Skin epidermis (tissue), 12 donors: Measurements from ENCODE around the gene KRT16.
"Not testable (repeated sequence)": the region's sequence is repeated elsewhere in the genome, so short reads cannot be mapped to it uniquely, and the experiment has no call there.

ENCODE experiments used
- H3K27ac ChIP-seq, 21 experiments: fragments of 200-600 bp; sonication (generic) in 11 of 21; one replicate each; pipeline ENCODE4 v1.5.0; 2020; ENCODE audit warnings: mild to moderate bottlenecking in 3 of 21, inconsistent platforms in 2 of 21, moderate library complexity in 2 of 21
- H3K4me3 ChIP-seq, 7 experiments: fragments of 200-600 bp; sonication (generic) in 2 of 7; one replicate each; pipeline ENCODE4 v1.5.0; 2020; ENCODE audit warnings: inconsistent platforms in 2 of 7, mild to moderate bottlenecking in 2 of 7, moderate library complexity in 1 of 7

KRT16 gene

DNA sequence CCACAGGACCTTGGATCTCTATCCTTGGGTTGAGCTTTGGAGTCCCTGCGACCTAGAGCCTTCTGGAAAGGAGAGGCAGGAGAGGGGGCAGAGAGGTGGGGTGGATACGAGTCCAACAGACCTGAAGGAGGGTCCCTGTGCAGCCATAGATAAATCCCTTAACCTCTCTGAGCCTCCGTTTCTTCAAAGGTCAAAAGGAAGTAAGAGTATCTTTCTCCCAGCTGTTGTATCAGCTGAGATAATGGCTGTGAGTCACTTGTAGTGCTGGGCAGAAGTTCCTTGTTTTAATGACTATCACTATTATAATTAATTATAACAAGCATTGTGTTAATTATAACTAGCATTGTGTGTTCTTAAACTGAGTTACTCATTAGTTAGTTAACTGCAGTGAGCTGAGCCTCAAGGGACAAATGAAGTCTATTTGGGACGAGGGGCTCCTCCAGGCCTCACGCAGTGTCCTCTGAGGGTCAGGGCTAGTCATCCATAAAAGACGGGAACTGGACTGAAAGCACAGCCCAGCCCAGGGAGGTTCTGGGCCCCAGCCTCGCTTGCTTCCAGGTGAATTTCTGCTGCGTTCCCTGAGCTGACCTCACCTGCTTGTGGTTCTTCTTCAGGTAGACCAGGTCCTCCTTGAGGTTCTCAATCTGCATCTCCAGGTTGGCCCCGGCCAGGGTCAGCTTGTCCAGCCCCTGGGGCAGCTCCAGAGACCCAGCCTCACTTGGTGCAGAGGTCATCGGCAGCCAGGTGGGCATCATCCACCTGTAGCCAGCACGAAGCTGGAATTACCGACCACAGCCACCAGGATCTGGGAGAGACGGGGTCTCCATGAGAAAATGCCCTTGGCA lies 17.5 kb upstream of the KRT16 start:
- H3K27ac ChIP-seq, result peak overlapping the region in 3 of 21 experiments; percentile 26 to 79 (median 59)
- H3K4me3 ChIP-seq, result no peak overlapping the region

DNA sequence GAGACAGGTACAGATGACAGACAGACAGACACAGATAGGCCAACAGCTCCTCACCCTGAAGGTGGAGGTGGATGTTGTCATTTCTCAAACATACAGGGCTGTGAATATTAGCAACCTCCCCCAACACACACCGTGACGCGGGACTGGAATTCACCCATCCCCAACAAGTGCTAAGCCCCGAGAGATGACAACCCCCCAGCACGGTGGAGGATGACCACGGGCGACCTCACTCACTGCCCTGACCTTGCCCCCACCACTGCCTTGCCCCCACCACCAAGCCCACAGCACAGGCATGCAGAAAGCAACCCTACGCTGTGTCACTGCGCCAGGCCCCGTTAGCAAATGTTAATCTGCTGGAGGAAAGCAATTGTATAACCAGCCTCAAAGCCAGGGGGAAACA lies 16.7 kb upstream of the KRT16 start:
- no peak overlapping the region for H3K4me3 ChIP-seq
- H3K27ac ChIP-seq, result peak overlapping the region in 6 of 21 experiments; percentile 26 to 79 (median 52)

DNA sequence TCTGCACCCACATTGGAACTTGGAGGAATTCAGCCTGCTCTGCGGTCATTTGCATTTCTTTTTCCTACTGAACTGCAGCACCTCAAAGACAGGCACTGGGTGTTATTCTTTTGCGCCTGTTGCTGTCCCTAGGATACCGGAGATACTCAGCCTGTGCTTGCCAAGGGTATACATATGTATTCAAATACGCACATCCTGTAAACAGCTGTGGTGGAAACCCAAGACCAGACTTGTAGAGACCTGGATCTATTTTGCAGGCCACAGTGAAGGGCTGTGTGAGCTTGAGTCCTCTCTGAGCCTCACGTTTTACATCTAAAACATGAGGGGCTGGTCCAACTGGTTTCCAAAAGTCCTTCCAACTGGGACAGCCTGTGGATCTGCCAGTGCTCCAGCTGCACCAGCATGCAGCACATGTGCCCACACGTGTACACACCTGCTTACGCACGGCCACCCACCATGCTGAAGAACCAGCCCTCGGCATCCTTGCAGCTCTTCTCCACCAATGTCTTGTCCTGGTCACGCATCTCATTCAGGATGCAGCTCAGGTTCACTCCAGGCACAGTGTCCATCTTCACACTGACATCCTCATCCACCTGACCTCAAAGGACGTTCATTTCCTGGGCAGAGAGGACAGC lies 16.2 kb upstream of the KRT16 start:
- H3K4me3 ChIP-seq, result not testable (repeated sequence)
- H3K27ac ChIP-seq, result peak overlapping the region in 13 of 21 experiments; percentile 13 to 83 (median 65)

- not testable (repeated sequence) for H3K4me3 ChIP-seq
- H3K27ac ChIP-seq, result peak overlapping the region in 13 of 21 experiments; percentile 13 to 83 (median 65)
Observed at GRCh38 chr17:41628073-41628370, 15.5 kb upstream of the KRT16 start.

DNA sequence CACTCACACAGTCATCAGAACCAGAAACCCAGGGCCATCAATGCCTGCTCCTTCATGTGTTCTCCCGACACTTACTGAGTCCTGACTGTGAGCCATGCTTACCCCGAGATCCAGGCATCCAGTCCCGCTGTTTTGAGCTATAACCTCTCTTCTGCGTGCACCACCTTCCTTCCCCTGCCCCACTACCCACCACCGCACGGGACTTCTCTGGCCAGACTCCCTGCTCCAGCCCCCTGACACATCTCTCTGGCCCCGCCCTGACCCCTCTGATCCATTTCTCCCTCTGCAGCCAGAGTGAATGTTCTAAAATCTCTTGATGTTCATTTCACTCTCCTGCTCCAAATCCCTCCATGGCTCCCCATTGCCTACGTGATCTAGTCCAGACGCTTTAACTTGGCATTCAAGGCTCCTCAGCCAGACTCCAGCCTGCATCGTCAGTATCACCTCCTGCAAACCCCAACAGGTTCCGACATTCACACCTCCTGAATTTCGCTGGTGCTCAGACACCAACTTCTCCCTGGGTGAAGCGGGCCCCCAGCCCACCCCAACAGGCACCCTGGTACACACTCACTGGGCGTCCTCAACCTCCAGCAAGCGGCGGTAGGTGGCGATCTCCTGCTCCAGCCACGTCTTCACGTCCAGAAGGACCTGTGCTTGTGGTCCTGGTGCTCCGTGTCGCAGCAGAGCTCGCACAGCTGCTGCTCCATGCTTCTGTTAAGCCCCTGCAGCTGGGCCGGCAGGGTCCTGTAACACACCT lies 14.9 kb upstream of the KRT16 start:
- Histone ChIP-seq H3K4me3 (no peak overlapping the region), H3K27ac (peak overlapping the region in 8 of 21 experiments; percentile 27 to 83 (median 68))

DNA sequence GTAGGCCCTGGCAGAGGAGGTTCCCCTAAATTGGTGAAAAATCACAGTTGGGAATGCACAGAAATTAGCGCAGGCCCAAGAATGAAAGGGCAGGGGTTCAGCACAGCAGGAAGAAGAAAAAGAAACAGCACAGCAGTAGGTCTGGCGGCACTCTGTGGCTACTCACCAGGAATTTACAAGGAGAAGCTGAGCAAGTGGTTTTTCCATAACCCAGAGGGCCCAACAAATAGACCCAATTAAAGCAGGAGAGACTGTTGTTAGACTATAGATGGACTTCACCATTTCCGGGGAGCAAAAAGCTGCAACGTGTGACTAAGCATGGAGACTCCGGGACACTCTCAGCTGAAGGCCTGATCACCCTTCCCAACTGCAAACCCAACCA lies 14.3 kb upstream of the KRT16 start:
- not testable (repeated sequence) for H3K4me3 ChIP-seq
- peak overlapping the region in 3 of 21 experiments; percentile 13 to 86 (median 51) for H3K27ac ChIP-seq

DNA sequence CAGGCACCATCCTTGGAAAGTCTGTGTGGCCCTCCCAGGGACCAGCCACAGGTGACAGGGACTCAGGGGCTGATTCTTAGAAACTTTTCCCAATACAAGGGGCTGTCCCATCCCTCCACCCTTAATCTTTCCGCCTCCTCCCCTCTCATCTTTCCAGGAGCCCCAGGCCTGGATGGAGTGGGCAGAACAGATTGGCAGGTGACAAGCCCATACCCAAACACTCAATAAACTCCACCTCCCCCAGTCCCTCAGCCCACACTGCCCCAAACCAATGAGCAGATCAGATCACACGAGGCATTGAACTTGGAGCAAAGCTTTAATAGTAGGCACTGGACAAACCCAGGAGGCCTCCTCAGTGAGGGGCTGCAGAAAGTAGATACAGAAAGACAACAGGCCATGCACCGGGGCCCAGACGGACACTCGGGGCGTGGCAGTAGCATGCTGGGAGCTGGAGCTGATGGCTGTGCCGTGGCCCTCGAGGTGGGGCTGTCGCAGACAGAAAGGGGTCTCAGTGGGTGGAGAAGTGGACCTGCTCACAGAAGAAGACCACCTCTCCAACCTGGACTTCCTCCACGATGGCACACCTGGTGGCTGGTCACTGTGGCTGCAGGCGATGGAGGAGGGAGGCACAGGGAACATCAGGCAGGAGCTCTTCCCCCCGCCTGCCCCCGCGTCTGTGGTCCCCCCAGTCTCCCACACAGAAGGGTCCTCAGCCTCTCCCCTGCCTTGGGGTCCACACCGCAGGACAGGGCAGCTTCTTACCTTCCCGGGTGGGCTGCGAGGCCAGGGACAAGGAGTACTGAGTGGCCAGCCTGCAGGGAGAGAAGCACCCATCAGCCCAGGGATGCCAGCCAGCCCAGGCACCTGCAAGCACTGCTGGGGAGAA lies 13.7 kb upstream of the KRT16 start:
- peak overlapping the region in 8 of 21 experiments; percentile 13 to 86 (median 58) for H3K27ac ChIP-seq
- not testable (repeated sequence) for H3K4me3 ChIP-seq

DNA sequence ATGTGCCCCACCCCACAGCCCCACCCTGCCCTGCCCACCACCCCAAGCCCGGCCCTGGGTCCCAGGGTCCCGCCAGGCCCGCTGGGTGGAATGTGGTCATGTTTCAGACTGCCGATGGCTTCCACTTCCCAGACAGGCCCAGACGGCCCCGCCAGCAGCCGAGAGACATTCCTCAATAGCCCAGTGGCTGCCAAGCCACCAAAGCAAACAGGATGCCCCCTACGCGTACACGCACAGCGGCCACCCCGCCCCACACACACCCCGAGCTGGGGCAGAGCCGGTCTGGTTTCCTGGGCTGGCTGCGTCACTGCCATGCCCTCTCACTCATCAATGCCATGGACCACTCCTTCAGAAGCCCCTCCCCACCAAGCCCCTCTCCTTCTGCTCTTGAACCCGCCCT lies 13.0 kb upstream of the KRT16 start:
- Histone ChIP-seq H3K4me3 (no peak overlapping the region), H3K27ac (peak overlapping the region in 13 of 21 experiments; percentile 28 to 90 (median 72))

GRCh38 chr17:41624208-41625101 lies 11.9 kb upstream of the KRT16 start, which contains the start of gene KRT17:
TSS of gene KRT17 (minus strand) at chr17:41624575. CDS start at chr17:41624509, 66 bp downstream.
- peak within 1 kb of the TSS; percentile 20 to 41 (median 33) for H3K4me3 ChIP-seq
- H3K27ac ChIP-seq, result peak within 1 kb of the TSS in 17 of 21 experiments; percentile 21 to 90 (median 72)

GRCh38 chr17:41623184-41623861 lies 10.8 kb upstream of the KRT16 start:
- Histone ChIP-seq H3K27ac (peak overlapping the region in 17 of 21 experiments; percentile 13 to 90 (median 68)), H3K4me3 (peak overlapping the region; percentile 20 to 41 (median 33))

DNA sequence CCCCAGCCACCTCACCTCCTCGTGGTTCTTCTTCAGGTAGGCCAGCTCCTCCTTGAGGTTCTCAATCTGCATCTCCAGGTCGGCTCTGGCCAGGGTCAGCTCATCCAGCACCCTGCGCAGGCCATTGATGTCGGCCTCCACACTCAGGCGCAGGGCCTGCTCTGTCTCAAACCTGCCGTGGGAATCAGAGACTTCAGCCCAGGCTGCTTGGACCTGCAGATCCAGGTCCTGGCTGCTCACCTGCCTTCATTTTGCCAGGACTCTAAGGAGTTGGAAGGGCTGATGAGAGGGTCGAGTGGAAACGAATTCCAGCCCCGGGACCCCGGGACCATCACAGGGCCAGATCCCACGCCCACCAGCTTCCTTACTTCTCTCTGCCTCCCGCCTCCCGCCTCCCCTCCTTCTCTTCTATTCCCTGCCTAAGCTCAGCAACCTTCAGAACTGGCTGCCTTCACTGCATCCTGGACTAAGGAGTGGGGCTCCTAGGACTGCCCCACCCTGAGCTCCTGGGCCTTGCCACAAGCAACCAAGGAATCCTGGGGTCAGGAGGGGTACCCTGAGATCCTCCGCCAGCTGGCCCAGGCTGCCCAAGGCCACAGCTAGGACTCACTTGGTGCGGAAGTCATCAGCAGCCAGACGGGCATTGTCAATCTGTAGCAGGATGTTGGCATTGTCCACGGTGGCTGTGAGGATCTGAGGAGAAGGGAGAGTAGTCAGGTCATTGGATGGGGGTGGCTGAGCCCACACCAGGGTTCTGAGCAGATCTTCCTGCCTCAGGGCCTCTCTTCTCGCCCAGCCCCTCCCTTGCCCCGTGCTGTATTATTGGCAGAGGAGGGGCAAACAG lies 10.0 kb upstream of the KRT16 start:
- peak overlapping the region; percentile 20 to 41 (median 33) for H3K4me3 ChIP-seq
- H3K27ac ChIP-seq, result peak overlapping the region in 15 of 21 experiments; percentile 13 to 90 (median 71)

GRCh38 chr17:41621916-41622315 lies 9.3 kb upstream of the KRT16 start:
- peak overlapping the region in 5 of 7 experiments; percentile 13 to 41 (median 38) for H3K4me3 ChIP-seq
- H3K27ac ChIP-seq, result peak overlapping the region in 7 of 21 experiments; percentile 24 to 90 (median 81)

DNA sequence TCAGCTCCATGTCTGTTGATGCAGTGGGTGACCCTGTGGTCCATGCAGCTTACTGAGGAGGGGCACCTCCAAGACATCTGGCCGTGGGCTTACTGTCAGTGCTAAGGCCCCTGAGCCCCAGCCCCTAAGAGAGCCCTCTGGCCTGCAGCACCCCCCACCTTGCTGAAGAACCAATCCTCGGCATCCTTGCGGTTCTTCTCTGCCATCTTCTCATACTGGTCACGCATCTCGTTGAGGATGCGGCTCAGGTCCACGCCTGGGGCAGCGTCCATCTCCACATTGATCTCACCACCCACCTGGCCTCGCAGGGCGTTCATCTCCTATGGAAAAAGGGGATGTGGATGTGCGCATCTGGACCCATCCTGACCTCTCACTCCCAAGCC lies 8.9 kb upstream of the KRT16 start:
- peak overlapping the region in 4 of 21 experiments; percentile 78 to 89 (median 83) for H3K27ac ChIP-seq
- H3K4me3 ChIP-seq, result peak overlapping the region in 2 of 7 experiments; percentile 38 to 41

- Histone ChIP-seq H3K27ac (peak overlapping the region in 4 of 21 experiments; percentile 78 to 89 (median 83)), H3K4me3 (peak overlapping the region in 2 of 7 experiments; percentile 38 to 41)
Observed at GRCh38 chr17:41620583-41621434, 8.2 kb upstream of the KRT16 start.

DNA sequence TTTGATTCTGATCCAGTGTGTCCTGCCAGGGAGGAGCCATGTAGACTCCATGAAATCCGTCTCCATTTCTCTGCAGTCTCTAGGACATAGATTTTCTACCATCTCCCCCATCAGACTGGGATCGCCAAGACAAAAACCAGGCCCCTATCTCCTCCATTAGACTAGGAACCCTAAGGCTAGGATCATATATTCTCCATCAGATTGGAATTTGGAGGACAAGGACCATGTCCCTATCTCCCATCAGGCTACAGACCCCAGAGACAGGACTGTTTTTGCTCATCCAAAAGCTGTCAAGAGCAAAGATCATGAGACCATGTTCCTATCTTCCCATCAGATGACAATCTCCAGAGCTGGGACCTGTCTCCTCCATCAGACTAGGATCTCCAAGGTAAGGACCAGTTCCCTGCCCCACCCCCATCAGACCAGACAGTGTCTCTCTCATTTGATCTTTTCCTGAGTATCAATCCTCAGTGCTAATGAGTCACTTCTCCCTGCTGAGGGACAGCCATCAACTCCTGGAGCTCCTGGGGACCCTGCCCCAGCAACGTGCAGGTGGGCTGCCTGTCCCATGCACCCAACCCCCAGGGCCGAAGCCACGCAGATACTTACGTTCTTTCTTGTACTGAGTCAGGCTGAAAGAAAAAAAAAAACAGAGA lies 7.5 kb upstream of the KRT16 start:
- peak overlapping the region in 3 of 21 experiments; percentile 46 to 89 (median 81) for H3K27ac ChIP-seq
- H3K4me3 ChIP-seq, result peak overlapping the region in 2 of 7 experiments; percentile 38 to 41
